HG02678 (cell line): ENCODE measurements around the gene TMEM171.

Source experiments
- ATAC-seq: cut with Tn5 transposase; IDR thresholded peaks from one replicate; pipeline ENCODE4 v1.9.1; 2021; ENCODE audit warnings: mild to moderate bottlenecking, moderate library complexity; ENCODE audit not compliant: unreplicated experiment

Gene TMEM171

GRCh38 chr5:73120222-73121118 is at the start of gene TMEM171:
Gene TMEM171, plus strand, starts transcription at chr5:73120575. Its CDS starts 2,799 bp downstream, at chr5:73123374.
- no peak for ATAC-seq

GRCh38 chr5:73081093-73081492 is 39.3 kb upstream of the TMEM171 start:
- ATAC-seq, result no peak

- ATAC-seq, result no peak
Measured at GRCh38 chr5:73088026-73088425, 32.3 kb upstream of the TMEM171 start.

- ATAC-seq, result no peak
Measured at GRCh38 chr5:73093943-73094342, 26.4 kb upstream of the TMEM171 start.

GRCh38 chr5:73094415-73094814 is 26.0 kb upstream of the TMEM171 start:
- ATAC-seq, result no peak

- no peak for ATAC-seq
Measured at GRCh38 chr5:73095564-73096238, 24.7 kb upstream of the TMEM171 start.

- ATAC-seq, result no peak
Measured at GRCh38 chr5:73096239-73096575, 24.2 kb upstream of the TMEM171 start.

- no peak for ATAC-seq
Measured at GRCh38 chr5:73097740-73098139, 22.6 kb upstream of the TMEM171 start.

- ATAC-seq, result no peak
Measured at GRCh38 chr5:73100109-73100508, 20.3 kb upstream of the TMEM171 start.

GRCh38 chr5:73103870-73104299 is 16.5 kb upstream of the TMEM171 start:
- no peak for ATAC-seq

- ATAC-seq, result no peak
Measured at GRCh38 chr5:73104326-73104725, 16.0 kb upstream of the TMEM171 start.

GRCh38 chr5:73106335-73106734 is 14.0 kb upstream of the TMEM171 start:
- ATAC-seq, result no peak

- ATAC-seq, result no peak
Measured at GRCh38 chr5:73110190-73110589, 10.2 kb upstream of the TMEM171 start.

- no peak for ATAC-seq
Measured at GRCh38 chr5:73111536-73111935, 8.8 kb upstream of the TMEM171 start.

- no peak for ATAC-seq
Measured at GRCh38 chr5:73112359-73112758, 8.0 kb upstream of the TMEM171 start.

GRCh38 chr5:73114044-73114688 is 6.2 kb upstream of the TMEM171 start:
- ATAC-seq, result no peak

GRCh38 chr5:73115399-73116051 is 4.8 kb upstream of the TMEM171 start:
- no peak for ATAC-seq

GRCh38 chr5:73116506-73116905 is 3.9 kb upstream of the TMEM171 start:
- no peak for ATAC-seq

GRCh38 chr5:73117088-73117740 is 3.2 kb upstream of the TMEM171 start:
- ATAC-seq, result no peak

- ATAC-seq, result no peak
Measured at GRCh38 chr5:73118391-73118973, 1.9 kb upstream of the TMEM171 start.
